HepG2 (cell line): Measurements from ENCODE around the gene COBLL1. TPM values are rescaled to one million over a fixed set of nuclear protein-coding genes. Genes with fewer than 3 reads are reported as not detected.

Experiments
- DMTF1 ChIP-seq: sonication (generic); formaldehyde crosslinking; IDR thresholded peaks from 2 replicates; pipeline ENCODE4 v1.4.0; 2020; ENCODE audit warnings: mild to moderate bottlenecking, missing genetic modification reagents
- FOXC1 ChIP-seq: sonication (generic); formaldehyde crosslinking; IDR thresholded peaks from 2 replicates; pipeline ENCODE4 v1.8.0; 2022; ENCODE audit warnings: mild to moderate bottlenecking, missing genetic modification reagents, borderline replicate concordance
- HMG20B ChIP-seq: conservative IDR thresholded peaks from 2 replicates; pipeline ENCODE4 v1.6.1; 2016; ENCODE audit warnings: missing genetic modification reagents, missing compliant biosample characterization
- MAFK ChIP-seq, 2 experiments: IDR thresholded peaks in 1 of 2; conservative IDR thresholded peaks in 1 of 2; 2 replicates each; pipeline ENCODE4 v1.6.1; 2011; ENCODE audit warnings: improper control_type of control experiment in 2 of 2, low read length in 2 of 2
- NFE2L1 ChIP-seq: sonication (generic); formaldehyde crosslinking; IDR thresholded peaks from 2 replicates; pipeline ENCODE4 v1.4.0; 2020; ENCODE audit warnings: missing genetic modification reagents, mild to moderate bottlenecking, borderline replicate concordance
- NR2F2 ChIP-seq: IDR thresholded peaks from 2 replicates; pipeline ENCODE4 v1.6.1; 2012; ENCODE audit warnings: low read depth, inconsistent platforms, borderline replicate concordance
- RXRB ChIP-seq: IDR thresholded peaks from 2 replicates; pipeline ENCODE4 v1.6.1; 2016; ENCODE audit warnings: borderline replicate concordance, missing genetic modification reagents, missing compliant biosample characterization
- SATB2 ChIP-seq: sonication (generic); formaldehyde crosslinking; IDR thresholded peaks from 2 replicates; pipeline ENCODE4 v1.5.0; 2020; ENCODE audit warnings: missing genetic modification reagents
- TRIM24 ChIP-seq: sonication (generic); formaldehyde crosslinking; IDR thresholded peaks from 2 replicates; pipeline ENCODE4 v1.8.0; 2022; ENCODE audit warnings: mild to moderate bottlenecking, missing genetic modification reagents
- TSC22D2 ChIP-seq: sonication (generic); formaldehyde crosslinking; IDR thresholded peaks from 2 replicates; pipeline ENCODE4 v1.5.1; 2020; ENCODE audit warnings: missing genetic modification reagents, mild to moderate bottlenecking, borderline replicate concordance
- ZNF331 ChIP-seq: sonication (generic); formaldehyde crosslinking; IDR thresholded peaks from 2 replicates; pipeline ENCODE4 v1.4.0; 2020; ENCODE audit warnings: missing genetic modification reagents
- ZNF333 ChIP-seq: sonication (generic); formaldehyde crosslinking; IDR thresholded peaks from 2 replicates; pipeline ENCODE4 v1.4.0; 2020; ENCODE audit warnings: mild to moderate bottlenecking, missing genetic modification reagents, borderline replicate concordance
- ZNF616 ChIP-seq: sonication (generic); formaldehyde crosslinking; IDR thresholded peaks from 2 replicates; pipeline ENCODE4 v1.5.0; 2020; ENCODE audit warnings: low read depth, mild to moderate bottlenecking, missing genetic modification reagents
- ZNF644 ChIP-seq: IDR thresholded peaks from 2 replicates; pipeline ENCODE4 v1.6.1; 2016; ENCODE audit warnings: low read depth
- ZNF841 ChIP-seq: sonication (generic); formaldehyde crosslinking; IDR thresholded peaks from 2 replicates; pipeline ENCODE4 v1.8.1; 2023; ENCODE audit warnings: missing genetic modification reagents, borderline replicate concordance
- polyA plus RNA-seq, 8 experiments: library from polyadenylated mRNA; depleted of rRNA in 3 of 8; stranded (reverse) in 7 of 8; unstranded in 1 of 8; fragments of >200 nt; fragmentation: Illumina TruSeq in 4 of 8; extraction: Trizol in 4 of 8; gene quantifications; 2 replicates each; pipeline versions ENCODE4 v1.2.1 to v1.2.3, GENCODE V29; 2011 to 2016; ENCODE audit warnings: low read depth in 4 of 8, missing spikeins in 1 of 8, mixed read lengths in 1 of 8; ENCODE audit not compliant: insufficient read depth in 1 of 8
- total RNA-seq, 5 experiments: library from RNA; depleted of rRNA; stranded (reverse); fragments of >200 nt; fragmentation: Illumina TruSeq; extraction: Trizol; gene quantifications; 2 replicates each; pipeline ENCODE4 v1.2.3, GENCODE V29; 2016; ENCODE audit warnings: low read depth in 1 of 5
- TF ChIP-seq, protein P1 (sequence below): sonication (generic); formaldehyde crosslinking; IDR thresholded peaks from 2 replicates; pipeline ENCODE4 v1.5.1; 2020; ENCODE audit warnings: mild to moderate bottlenecking, missing genetic modification reagents
- TF ChIP-seq, protein P2 (sequence below): sonication (generic); formaldehyde crosslinking; IDR thresholded peaks from 2 replicates; pipeline ENCODE4 v1.9.0; 2021; ENCODE audit warnings: missing genetic modification reagents, borderline replicate concordance

Gene COBLL1
- total and polyA plus RNA-seq, 2 of the 13 experiments (the other 11 are each of a cell fraction or from before 2014, with no cell fraction given), result 32.6 to 86.8 TPM

DNA sequence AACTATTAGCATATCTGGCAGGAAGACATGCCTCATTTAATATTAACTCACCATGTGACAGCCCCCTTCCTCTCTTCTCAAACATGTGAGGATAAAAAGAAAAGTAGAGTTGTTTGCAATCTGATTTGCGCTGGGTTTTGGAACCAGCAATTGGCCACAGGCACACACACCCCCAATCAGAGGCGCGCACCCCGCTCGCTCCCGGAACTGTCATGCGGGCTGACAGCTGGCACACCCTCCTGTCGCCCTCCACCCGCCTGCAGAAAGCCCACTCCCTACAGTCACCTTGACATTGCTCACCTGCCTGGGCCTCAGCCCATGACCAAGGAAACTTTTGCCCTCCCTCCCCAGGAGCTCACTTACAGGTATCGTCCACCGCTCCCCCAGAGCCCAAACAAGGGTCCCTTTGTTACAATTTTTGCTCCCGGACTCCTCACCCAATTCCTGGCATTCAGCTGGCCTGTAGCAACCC, 1.1 kb downstream of the COBLL1 start (continued):
- TF ChIP-seq TRIM24 (CRISPR knock-in tag), result no peak
- 0 out of 2 replicates have a peak, but pooled peaks have one; percentile 16 for TF ChIP-seq ZNF331 (CRISPR knock-in tag)
- TF ChIP-seq TSC22D2, result no peak
- TF ChIP-seq, protein P1, sequence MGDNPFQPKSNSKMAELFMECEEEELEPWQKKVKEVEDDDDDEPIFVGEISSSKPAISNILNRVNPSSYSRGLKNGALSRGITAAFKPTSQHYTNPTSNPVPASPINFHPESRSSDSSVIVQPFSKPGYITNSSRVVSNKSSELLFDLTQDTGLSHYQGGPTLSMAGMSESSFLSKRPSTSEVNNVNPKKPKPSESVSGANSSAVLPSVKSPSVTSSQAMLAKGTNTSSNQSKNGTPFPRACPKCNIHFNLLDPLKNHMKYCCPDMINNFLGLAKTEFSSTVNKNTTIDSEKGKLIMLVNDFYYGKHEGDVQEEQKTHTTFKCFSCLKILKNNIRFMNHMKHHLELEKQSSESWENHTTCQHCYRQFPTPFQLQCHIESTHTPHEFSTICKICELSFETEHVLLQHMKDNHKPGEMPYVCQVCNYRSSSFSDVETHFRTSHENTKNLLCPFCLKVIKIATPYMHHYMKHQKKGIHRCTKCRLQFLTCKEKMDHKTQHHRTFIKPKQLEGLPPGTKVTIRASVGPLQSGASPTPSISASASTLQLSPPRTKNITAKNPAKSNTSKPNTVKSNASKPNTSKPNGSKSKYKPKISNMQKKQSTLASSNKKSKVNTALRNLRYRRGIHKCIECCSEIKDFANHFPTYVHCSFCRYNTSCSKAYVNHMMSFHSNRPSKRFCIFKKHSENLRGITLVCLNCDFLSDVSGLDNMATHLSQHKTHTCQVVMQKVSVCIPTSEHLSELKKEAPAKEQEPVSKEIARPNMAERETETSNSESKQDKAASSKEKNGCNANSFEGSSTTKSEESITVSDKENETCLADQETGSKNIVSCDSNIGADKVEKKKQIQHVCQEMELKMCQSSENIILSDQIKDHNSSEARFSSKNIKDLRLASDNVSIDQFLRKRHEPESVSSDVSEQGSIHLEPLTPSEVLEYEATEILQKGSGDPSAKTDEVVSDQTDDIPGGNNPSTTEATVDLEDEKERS (CRISPR knock-in tag), result peak; percentile 41; the same call in 1 of the 2 replicates
- no peak for TF ChIP-seq ZNF644 (CRISPR knock-in tag)
- peak; percentile 31; the same call in 1 of the 2 replicates for TF ChIP-seq SATB2
- TF ChIP-seq, protein P2, sequence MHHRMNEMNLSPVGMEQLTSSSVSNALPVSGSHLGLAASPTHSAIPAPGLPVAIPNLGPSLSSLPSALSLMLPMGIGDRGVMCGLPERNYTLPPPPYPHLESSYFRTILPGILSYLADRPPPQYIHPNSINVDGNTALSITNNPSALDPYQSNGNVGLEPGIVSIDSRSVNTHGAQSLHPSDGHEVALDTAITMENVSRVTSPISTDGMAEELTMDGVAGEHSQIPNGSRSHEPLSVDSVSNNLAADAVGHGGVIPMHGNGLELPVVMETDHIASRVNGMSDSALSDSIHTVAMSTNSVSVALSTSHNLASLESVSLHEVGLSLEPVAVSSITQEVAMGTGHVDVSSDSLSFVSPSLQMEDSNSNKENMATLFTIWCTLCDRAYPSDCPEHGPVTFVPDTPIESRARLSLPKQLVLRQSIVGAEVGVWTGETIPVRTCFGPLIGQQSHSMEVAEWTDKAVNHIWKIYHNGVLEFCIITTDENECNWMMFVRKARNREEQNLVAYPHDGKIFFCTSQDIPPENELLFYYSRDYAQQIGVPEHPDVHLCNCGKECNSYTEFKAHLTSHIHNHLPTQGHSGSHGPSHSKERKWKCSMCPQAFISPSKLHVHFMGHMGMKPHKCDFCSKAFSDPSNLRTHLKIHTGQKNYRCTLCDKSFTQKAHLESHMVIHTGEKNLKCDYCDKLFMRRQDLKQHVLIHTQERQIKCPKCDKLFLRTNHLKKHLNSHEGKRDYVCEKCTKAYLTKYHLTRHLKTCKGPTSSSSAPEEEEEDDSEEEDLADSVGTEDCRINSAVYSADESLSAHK, result no peak
- no peak; the same call in 1 of the 2 replicates for TF ChIP-seq ZNF333 (CRISPR knock-in tag)
- TF ChIP-seq HMG20B (CRISPR knock-in tag), result 0 out of 2 replicates have a peak, but pooled peaks have one; percentile 12
- TF ChIP-seq FOXC1 (CRISPR knock-in tag), result peak; percentile 71
- 0 out of 2 replicates have a peak, but pooled peaks have one; percentile 33 for TF ChIP-seq DMTF1 (CRISPR knock-in tag)
- TF ChIP-seq MAFK (conservative IDR thresholded peaks at IDR 0.05 in 1 of 2, IDR thresholded peaks at IDR 0.05 in 1 of 2; ENCODE audit: low read length in 2 of 2), result no peak
- peak; percentile 35; the same call in 1 of the 2 replicates for TF ChIP-seq NR2F2
- TF ChIP-seq RXRB (CRISPR knock-in tag), result peak; percentile 71
- no peak for TF ChIP-seq ZNF841 (CRISPR knock-in tag)
- TF ChIP-seq ZNF616, result no peak
- TF ChIP-seq NFE2L1, result no peak
